Left ventricle myocardium inferior (tissue), 1 donor: ENCODE data around the gene NIP7. TPM values are rescaled to one million over a fixed set of nuclear protein-coding genes. Genes with fewer than 3 reads are reported as not detected.

Experiments used
- DNase-seq: peaks from one replicate; pipeline ENCODE4 v3.0.0-alpha.2; 2020
- H3K27ac ChIP-seq: fragments of 200-600 bp; replicated peaks from 2 replicates; pipeline ENCODE4 v1.8.0; 2021
- H3K27me3 ChIP-seq: fragments of 200-600 bp; 2 replicates; pipeline ENCODE4 v1.8.0; 2021; ENCODE audit warnings: low read depth
- H3K36me3 ChIP-seq: fragments of 200-600 bp; 2 replicates; pipeline ENCODE4 v1.8.0; 2021
- H3K4me1 ChIP-seq: fragments of 200-600 bp; 2 replicates; pipeline ENCODE4 v1.8.0; 2021
- H3K4me3 ChIP-seq: fragments of 200-600 bp; 2 replicates; pipeline ENCODE4 v1.8.0; 2021; ENCODE audit warnings: mild to moderate bottlenecking, moderate library complexity
- H3K9me3 ChIP-seq: fragments of 200-600 bp; replicated peaks from 2 replicates; pipeline ENCODE4 v1.8.0; 2021
- CTCF ChIP-seq: fragments of 200-600 bp; IDR thresholded peaks from 2 replicates; pipeline ENCODE4 v1.8.0; 2021; ENCODE audit warnings: antibody characterized with exemption, mild to moderate bottlenecking, borderline replicate concordance
- intact Hi-C: fragments of 100-400 bp; cut with micrococcal nuclease; formaldehyde crosslinking; loops from one replicate; pipeline ENCODE4 v1.11.0; 2022
- total RNA-seq: library from RNA; stranded (reverse); fragmentation: NEBNext Ultra II Directional; extraction: Animal tissue kit (Norgen Biotek cat#: 25700); gene quantifications from one replicate; pipeline ENCODE4 v1.2.1, GENCODE V29; 2021
- donor health status: DM: no; HTN: yes; CAD: no; lungs with severe emphysema.

Gene NIP7
- total RNA-seq, 1 donor from 2014 or later, result 8.2 TPM

GRCh38 chr16:69384974-69385373 lies 45.4 kb downstream of the NIP7 start:
- TF ChIP-seq CTCF, result no peak
- intact Hi-C loops, result no loop called here
- H3K36me3 ChIP-seq, result peaks cover 43% of the 10 kb centered on the region
- H3K9me3 ChIP-seq, result no peaks in the 10 kb centered on the region
- peaks cover 52% of the 10 kb centered on the region for H3K4me1 ChIP-seq
- peak overlapping the region; percentile 86 for H3K4me3 ChIP-seq
- peak overlapping the region; percentile 97 for H3K27ac ChIP-seq
- no peaks in the 10 kb centered on the region for H3K27me3 ChIP-seq
- DNase-seq, result no peak

- H3K4me3 ChIP-seq, result peak overlapping the region; percentile 86
- no peaks in the 10 kb centered on the region for H3K9me3 ChIP-seq
- peak overlapping the region; percentile 97 for H3K27ac ChIP-seq
- peaks cover 41% of the 10 kb centered on the region for H3K4me1 ChIP-seq
- H3K36me3 ChIP-seq, result peaks cover 26% of the 10 kb centered on the region
- no peak for TF ChIP-seq CTCF
- H3K27me3 ChIP-seq, result no peaks in the 10 kb centered on the region
- intact Hi-C loops, result no loop called here
- DNase-seq, result no peak
These were observed 47.0 kb downstream of the NIP7 start for GRCh38 chr16:69386596-69386995.

Other genes with a start within 250 kb of the NIP7 start
- gene HAS3, start 234.1 kb upstream of the NIP7 start, total RNA-seq, result 0.27 TPM
- 52.4 TPM for gene CHTF8, start 207.2 kb upstream of the NIP7 start, total RNA-seq
- gene UTP4, start 207.1 kb upstream of the NIP7 start, total RNA-seq, result 30.4 TPM
- 10.2 TPM for gene SNTB2, start 152.6 kb upstream of the NIP7 start, total RNA-seq
- gene VPS4A, start 28.4 kb upstream of the NIP7 start, total RNA-seq, result 27.4 TPM
- gene PDF, start 9.2 kb upstream of the NIP7 start, total RNA-seq, result 6.0 TPM
- gene COG8, start 208 bp upstream of the NIP7 start, total RNA-seq, result 24.1 TPM
- not detected for gene TMED6, start 12.0 kb downstream of the NIP7 start, total RNA-seq
- gene TERF2, start 46.2 kb downstream of the NIP7 start, total RNA-seq, result 25.0 TPM
- 69.0 TPM for gene CYB5B, start 84.8 kb downstream of the NIP7 start, total RNA-seq
- gene NFAT5, start 226.2 kb downstream of the NIP7 start, total RNA-seq, result 13.9 TPM